Esophagus muscularis mucosa (tissue), 4 donors: ENCODE data around the gene EVI5. TPM values are rescaled to one million over a fixed set of nuclear protein-coding genes. Genes with fewer than 3 reads are reported as not detected.

ENCODE experiments used
- DNase-seq: peaks from one replicate; pipeline ENCODE4 v3.0.0-alpha.2; 2017; ENCODE audit errors: extremely low spot score
- H3K27ac ChIP-seq, 4 donors: fragments of 200-600 bp; sonication (generic); replicated peaks in 1 of 4; 1 replicate in 3 of 4; 2 replicates in 1 of 4; pipeline ENCODE4 v1.5.1; 2016 to 2019; ENCODE audit warnings: mild to moderate bottlenecking in 1 of 4
- H3K27me3 ChIP-seq, 4 donors: fragments of 200-600 bp; sonication (generic); one replicate each; pipeline versions ENCODE4 v1.5.1 to v1.6.0; 2016 to 2019
- H3K36me3 ChIP-seq, 4 donors: fragments of 200-600 bp; sonication (generic); one replicate each; pipeline ENCODE4 v1.5.1; 2016 to 2019
- H3K4me1 ChIP-seq, 4 donors: fragments of 200-600 bp; sonication (generic); one replicate each; pipeline ENCODE4 v1.5.1; 2016 to 2019
- H3K4me3 ChIP-seq, 4 donors: fragments of 200-600 bp; sonication (generic); 1 replicate in 2 of 4; 2 replicates in 2 of 4; pipeline ENCODE4 v1.5.1; 2016 to 2019; ENCODE audit warnings: mild to moderate bottlenecking in 4 of 4, moderate library complexity in 1 of 4
- H3K9me3 ChIP-seq, 4 donors: fragments of 200-600 bp; sonication (generic); 1 replicate in 3 of 4; 2 replicates in 1 of 4; pipeline ENCODE4 v1.5.1; 2016 to 2019
- CTCF ChIP-seq, 3 experiments: fragments of 200-600 bp in 2 of 3; fragments of 450-650 bp in 1 of 3; sonication (generic) in 2 of 3; IDR thresholded peaks; one replicate each; pipeline ENCODE4 v1.5.1; 2017 to 2019; ENCODE audit warnings: antibody characterized with exemption in 3 of 3, mild to moderate bottlenecking in 2 of 3, moderate library complexity in 1 of 3
- EP300 ChIP-seq: sonication (generic); formaldehyde crosslinking; IDR thresholded peaks from one replicate; pipeline ENCODE4 v1.6.1; 2017; ENCODE audit warnings: antibody characterized with exemption
- POLR2A ChIP-seq: fragments of 450-650 bp; IDR thresholded peaks from one replicate; pipeline ENCODE4 v1.6.1; 2017; ENCODE audit warnings: antibody characterized with exemption, moderate library complexity, mild to moderate bottlenecking, low read depth
- POLR2AphosphoS5 ChIP-seq, 2 donors: sonication (generic); formaldehyde crosslinking; IDR thresholded peaks; one replicate each; pipeline ENCODE4 v1.6.1; 2017; ENCODE audit warnings: antibody characterized with exemption in 2 of 2
- WGBS: methylation state at CpG from one replicate; pipeline ENCODE4 v1.1.5; 2018; 5-methylcytosine and 5-hydroxymethylcytosine counted together
- intact Hi-C: fragments of 100-400 bp; cut with DNase I; formaldehyde crosslinking; loops from one replicate; pipeline ENCODE4 v1.15.1; 2023
- total RNA-seq, 4 donors: library from RNA; depleted of rRNA; stranded (reverse); fragments of >200 nt; gene quantifications; one replicate each; pipeline versions ENCODE4 v1.1.0 to v1.2.1, GENCODE V29; 2016

The EVI5 gene
- total RNA-seq, 4 donors from 2014 or later, result 32.3 to 55.2 (median 40.4) TPM

- Histone ChIP-seq H3K4me1 (no peaks in the 10 kb centered on the region), H3K27me3 (no peaks in the 10 kb centered on the region), H3K4me3 (no peak overlapping the region), H3K36me3 (no peaks in the 10 kb centered on the region), H3K27ac (no peak overlapping the region), H3K9me3 (no peaks in the 10 kb centered on the region)
- TF ChIP-seq CTCF (IDR thresholded peaks at IDR 0.05) (peak; percentile 61 to 68 (median 67)), POLR2A (no peak), POLR2AphosphoS5 (IDR thresholded peaks at IDR 0.05) (no peak)
- intact Hi-C loops, result loop anchor here (2.0 kb wide), 1 partner anchor 69 kb away; no protein-coding TSS in a partner anchor
- no peak for DNase-seq
- 92% methylated on average over 3 of the region's 3 CpGs for WGBS
These were observed 33.3 kb upstream of the EVI5 start for GRCh38 chr1:92817986-92818764.

GRCh38 chr1:92817137-92817697, 32.3 kb upstream of the EVI5 start:
- intact Hi-C loops, result loop anchor here (2.0 kb wide), 1 partner anchor 68 kb away; no protein-coding TSS in a partner anchor
- Histone ChIP-seq H3K4me1 (no peaks in the 10 kb centered on the region), H3K27me3 (no peaks in the 10 kb centered on the region), H3K27ac (no peak overlapping the region), H3K9me3 (no peaks in the 10 kb centered on the region), H3K36me3 (no peaks in the 10 kb centered on the region), H3K4me3 (no peak overlapping the region)
- TF ChIP-seq CTCF (IDR thresholded peaks at IDR 0.05) (no peak), POLR2AphosphoS5 (IDR thresholded peaks at IDR 0.05) (no peak), POLR2A (no peak), EP300 (no peak)
- WGBS, result 65% methylated on average over 1 of the region's 1 CpG
- DNase-seq, result no peak

GRCh38 chr1:92816732-92817131, 31.8 kb upstream of the EVI5 start:
- no peaks in the 10 kb centered on the region for H3K27me3 ChIP-seq
- DNase-seq, result no peak
- H3K4me1 ChIP-seq, result no peaks in the 10 kb centered on the region
- no peaks in the 10 kb centered on the region for H3K36me3 ChIP-seq
- no peak for TF ChIP-seq EP300
- no peak for TF ChIP-seq CTCF (IDR thresholded peaks at IDR 0.05)
- no peak for TF ChIP-seq POLR2A
- TF ChIP-seq POLR2AphosphoS5 (IDR thresholded peaks at IDR 0.05), result no peak
- H3K27ac ChIP-seq, result no peak overlapping the region
- 65% methylated on average over 2 of the region's 2 CpGs for WGBS
- no peak overlapping the region for H3K4me3 ChIP-seq
- intact Hi-C loops, result loop anchor here (2.0 kb wide), 1 partner anchor 68 kb away; no protein-coding TSS in a partner anchor
- no peaks in the 10 kb centered on the region for H3K9me3 ChIP-seq

GRCh38 chr1:92808381-92808780, 23.5 kb upstream of the EVI5 start:
- intact Hi-C loops, result no loop called here
- TF ChIP-seq POLR2AphosphoS5 (IDR thresholded peaks at IDR 0.05), result no peak
- no peak for TF ChIP-seq POLR2A
- Histone ChIP-seq H3K4me3 (no peak overlapping the region), H3K27ac (no peak overlapping the region), H3K9me3 (no peaks in the 10 kb centered on the region), H3K27me3 (no peaks in the 10 kb centered on the region), H3K36me3 (no peaks in the 10 kb centered on the region), H3K4me1 (peaks cover 0 to 10% (median 6%) of the 10 kb centered on the region in 4 donors)
- no peak for DNase-seq

GRCh38 chr1:92805216-92805615, 20.3 kb upstream of the EVI5 start:
- Histone ChIP-seq H3K27ac (peak overlapping the region in 1 of 4 donors; percentile 14), H3K9me3 (no peaks in the 10 kb centered on the region), H3K4me3 (no peak overlapping the region), H3K27me3 (no peaks in the 10 kb centered on the region), H3K4me1 (peaks cover 0 to 10% (median 6%) of the 10 kb centered on the region in 4 donors), H3K36me3 (no peaks in the 10 kb centered on the region)
- WGBS, result 88% methylated on average over 1 of the region's 1 CpG
- no peak for DNase-seq
- intact Hi-C loops, result no loop called here
- TF ChIP-seq EP300 (no peak), POLR2AphosphoS5 (IDR thresholded peaks at IDR 0.05) (no peak), CTCF (IDR thresholded peaks at IDR 0.05) (no peak), POLR2A (no peak)
